ENCODE measurements around the gene HTR3D. TPM values are rescaled to one million over a fixed set of nuclear protein-coding genes. Genes with fewer than 3 reads are reported as not detected.

Gene HTR3D, protein sequence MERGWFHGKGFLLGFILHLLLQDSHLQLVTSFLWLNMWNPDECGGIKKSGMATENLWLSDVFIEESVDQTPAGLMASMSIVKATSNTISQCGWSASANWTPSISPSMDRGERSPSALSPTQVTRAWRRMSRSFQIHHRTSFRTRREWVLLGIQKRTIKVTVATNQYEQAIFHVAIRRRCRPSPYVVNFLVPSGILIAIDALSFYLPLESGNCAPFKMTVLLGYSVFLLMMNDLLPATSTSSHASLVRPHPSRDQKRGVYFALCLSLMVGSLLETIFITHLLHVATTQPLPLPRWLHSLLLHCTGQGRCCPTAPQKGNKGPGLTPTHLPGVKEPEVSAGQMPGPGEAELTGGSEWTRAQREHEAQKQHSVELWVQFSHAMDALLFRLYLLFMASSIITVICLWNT
- total RNA-seq: not detected in 2 replicates

GRCh38 chr3:184031187-184031792 lies at the start of gene HTR3D:
Gene HTR3D, plus strand, starts transcription at chr3:184031742. Its CDS starts 0 bp downstream, at chr3:184031742.

DNA sequence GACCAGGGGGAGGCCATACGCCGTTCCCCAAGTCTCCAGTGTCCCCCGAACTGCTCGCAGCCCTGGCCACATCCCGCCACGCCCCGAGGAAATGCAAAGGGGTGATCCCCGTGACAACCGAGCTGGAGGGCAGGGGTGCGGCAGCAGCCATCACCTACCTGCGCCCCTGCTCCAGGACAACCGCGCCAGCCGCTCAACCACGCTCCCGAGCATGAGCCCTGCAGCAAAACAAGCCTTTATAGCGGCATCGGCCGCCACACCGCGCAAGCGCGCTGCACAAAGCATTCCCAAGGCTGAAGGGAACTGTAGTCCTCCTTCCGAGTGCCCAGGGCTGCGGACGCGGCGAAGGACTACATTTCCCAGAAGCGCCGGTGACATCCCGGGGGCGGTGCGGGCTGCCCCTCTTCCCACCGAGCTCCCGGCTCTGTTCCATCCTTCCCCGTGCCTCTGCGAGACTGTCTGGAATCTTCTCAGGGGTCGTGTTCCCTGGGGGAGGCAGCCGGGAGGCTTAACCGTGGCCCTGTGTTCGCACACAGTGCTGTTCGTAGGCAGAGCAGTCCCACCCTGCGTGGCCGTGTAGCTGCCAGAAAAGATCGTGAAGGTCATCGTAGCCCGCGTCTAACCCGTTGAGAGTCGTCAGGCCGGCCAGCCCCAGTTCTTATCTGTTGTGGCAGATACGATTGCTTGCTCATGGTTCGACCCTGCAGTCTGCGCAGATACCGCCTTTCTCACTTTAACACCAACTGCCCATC lies 13.7 kb upstream of the HTR3D start, which contains the start of gene ABCC5:
TSS of gene ABCC5 (minus strand) at position 213 of the 752 bp plus-strand sequence. CDS start 3,492 bp downstream, outside the sequence.

DNA sequence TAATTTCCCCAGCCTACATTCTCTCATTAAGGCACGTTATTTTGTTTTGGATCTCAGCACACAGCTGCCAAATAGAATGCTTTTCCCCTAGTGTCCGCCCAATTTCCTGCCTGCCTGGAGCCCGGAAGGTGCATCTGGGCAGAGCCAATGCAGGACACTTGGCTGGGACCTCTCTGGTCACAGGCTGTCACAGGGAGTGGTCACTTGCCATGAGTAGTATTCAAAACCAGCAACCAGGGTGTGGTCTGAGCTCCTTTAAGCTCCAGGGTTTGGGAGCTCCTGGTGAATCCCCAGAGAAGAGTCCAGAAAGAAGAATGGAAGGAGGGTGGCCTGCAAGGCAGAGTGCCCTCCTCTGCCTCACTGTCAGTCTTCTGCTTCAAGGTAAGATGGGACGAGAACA lies 21.2 kb downstream of the HTR3D start, which contains the start of gene HTR3C:
TSS of gene HTR3C (plus strand) at position 281 of the 400 bp plus-strand sequence. CDS start at position 315, 34 bp downstream.

Small RNAs within 50 kb of the gene (small RNA-seq; reads per million reads assigned to genes)
- gene RF00019: not detected

Other genes starting within 250 kb of the HTR3D start
- 4.3 and 11.0 TPM in 2 replicates for gene MAP6D1, start 206.2 kb upstream of the HTR3D start, total RNA-seq
- gene PARL, start 146.9 kb upstream of the HTR3D start, total RNA-seq: 17.7 and 27.3 TPM in 2 replicates
- gene ABCC5, start 13.9 kb upstream of the HTR3D start, total RNA-seq: 8.6 and 10.7 TPM in 2 replicates
- gene HTR3C, start 21.3 kb downstream of the HTR3D start, total RNA-seq: not detected in 2 replicates
- gene HTR3E, start 65.3 kb downstream of the HTR3D start, total RNA-seq: not detected in 2 replicates
- 29.1 and 37.8 TPM in 2 replicates for gene EIF2B5, start 103.6 kb downstream of the HTR3D start, total RNA-seq
- gene DVL3, start 123.6 kb downstream of the HTR3D start, total RNA-seq: 54.2 and 67.8 TPM in 2 replicates
- 258 and 487 TPM in 2 replicates for gene AP2M1, start 143.1 kb downstream of the HTR3D start, total RNA-seq
- 58.9 and 69.1 TPM in 2 replicates for gene ABCF3, start 154.5 kb downstream of the HTR3D start, total RNA-seq
- gene VWA5B2, start 197.8 kb downstream of the HTR3D start, total RNA-seq: 0.11 TPM in 1 of 2 replicates, not detected in the other
- 29.1 and 46.0 TPM in 2 replicates for gene ALG3, start 217.2 kb downstream of the HTR3D start, total RNA-seq
- 10.4 and 10.6 TPM in 2 replicates for gene EEF1AKMT4, start 217.9 kb downstream of the HTR3D start, total RNA-seq
- 0.39 TPM in 1 of 2 replicates, not detected in the other for gene CAMK2N2, start 229.8 kb downstream of the HTR3D start, total RNA-seq
- gene ECE2, start 244.3 kb downstream of the HTR3D start, total RNA-seq: not detected in 2 replicates